NT2/D1 (cell line): ENCODE measurements around the gene L3MBTL1.

Experiments used
- SUZ12 ChIP-seq: IDR thresholded peaks from 2 replicates; pipeline ENCODE4 v1.6.1; 2011; ENCODE audit not compliant: insufficient read length, insufficient read depth; ENCODE audit errors: extremely low read depth
- ZNF274 ChIP-seq: IDR thresholded peaks from 2 replicates; pipeline ENCODE4 v1.6.1; 2011; ENCODE audit warnings: mild to moderate bottlenecking, low read depth, low read length

DNA sequence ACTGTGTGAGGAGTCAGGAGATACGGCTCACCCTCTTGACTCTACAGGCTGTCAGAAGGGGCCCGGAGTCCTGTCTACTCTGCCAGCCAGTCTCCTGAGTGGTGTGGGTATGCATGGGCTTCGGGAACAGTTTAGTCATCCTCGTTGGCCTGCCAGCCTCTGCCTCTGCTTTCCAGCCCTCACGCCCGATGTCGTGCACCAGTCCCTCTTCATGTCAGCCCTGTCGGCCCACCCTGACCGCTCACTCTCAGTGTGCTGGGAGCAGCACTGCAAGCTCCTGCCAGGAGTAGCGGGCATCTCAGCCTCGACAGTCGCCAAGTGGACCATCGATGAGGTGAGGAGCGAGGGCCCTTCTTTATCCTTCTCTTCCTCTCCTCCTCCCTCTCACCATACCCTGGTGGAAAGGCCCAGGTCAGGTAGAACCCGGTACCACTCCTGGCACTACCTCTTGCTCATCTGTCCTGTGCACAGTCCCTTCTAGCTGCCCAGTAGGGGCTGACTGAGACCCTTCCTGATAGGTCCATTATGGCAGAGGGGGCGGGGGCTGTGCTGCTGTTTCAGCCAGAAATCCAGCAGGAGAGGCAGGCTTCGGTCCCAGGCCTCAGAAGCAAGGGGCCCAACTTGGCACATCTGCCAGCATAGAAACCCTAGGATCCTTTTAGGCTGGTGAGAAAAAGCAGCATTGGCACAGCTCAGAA lies 32.6 kb downstream of the L3MBTL1 start:
- TF ChIP-seq ZNF274 (no peak), SUZ12 (no peak)
